GM19372 (cell line): ENCODE results near the gene TSC22D3.
"Not testable (repeated sequence)": the region's sequence is repeated elsewhere in the genome, so short reads cannot be mapped to it uniquely, and the experiment has no call there.

Experiments
- ATAC-seq: cut with Tn5 transposase; IDR thresholded peaks from one replicate; pipeline ENCODE4 v1.9.1; 2021; ENCODE audit warnings: mild to moderate bottlenecking, low read depth, moderate library complexity; ENCODE audit not compliant: unreplicated experiment

TSC22D3 gene

GRCh38 chrX:107775734-107776511, at the start of gene TSC22D3:
TSC22D3 (minus strand) TSS chrX:107775787; CDS start chrX:107775419, 368 bp downstream.
- ATAC-seq: peak; percentile 76

- no peak for ATAC-seq
Observed at GRCh38 chrX:107823456-107823855, 47.9 kb upstream of the TSC22D3 start.

GRCh38 chrX:107823042-107823441, 47.5 kb upstream of the TSC22D3 start:
- no peak for ATAC-seq

GRCh38 chrX:107818900-107819521, 43.4 kb upstream of the TSC22D3 start:
- ATAC-seq: no peak

GRCh38 chrX:107810053-107810452, 34.5 kb upstream of the TSC22D3 start:
- not testable (repeated sequence) for ATAC-seq

- no peak for ATAC-seq
Observed at GRCh38 chrX:107805179-107805578, 29.6 kb upstream of the TSC22D3 start.

GRCh38 chrX:107804427-107804826, 28.8 kb upstream of the TSC22D3 start:
- no peak for ATAC-seq

GRCh38 chrX:107787827-107788226, 12.2 kb upstream of the TSC22D3 start:
- ATAC-seq: no peak

- no peak for ATAC-seq
Observed at GRCh38 chrX:107780525-107780924, 4.9 kb upstream of the TSC22D3 start.

GRCh38 chrX:107777536-107777832, 1.9 kb upstream of the TSC22D3 start, which contains the start of gene NCBP2L:
NCBP2L (plus strand) TSS chrX:107777733; CDS start chrX:107794221, 16,488 bp downstream.
- ATAC-seq: no peak

- ATAC-seq: peak; percentile 79
Observed at GRCh38 chrX:107776649-107777535, 1.3 kb upstream of the TSC22D3 start.

GRCh38 chrX:107775000-107775733, 420 bp downstream of the TSC22D3 start:
- peak; percentile 11 for ATAC-seq

- ATAC-seq: no peak
Observed at GRCh38 chrX:107773906-107774435, 1.6 kb downstream of the TSC22D3 start.

GRCh38 chrX:107773206-107773605, 2.4 kb downstream of the TSC22D3 start:
- no peak for ATAC-seq

GRCh38 chrX:107769581-107770317, 5.8 kb downstream of the TSC22D3 start:
- no peak for ATAC-seq

- no peak for ATAC-seq
Observed at GRCh38 chrX:107768051-107768450, 7.5 kb downstream of the TSC22D3 start.

GRCh38 chrX:107766470-107767150, 9.0 kb downstream of the TSC22D3 start:
- ATAC-seq: no peak

- no peak for ATAC-seq
Observed at GRCh38 chrX:107764845-107765608, 10.6 kb downstream of the TSC22D3 start.
